ENCODE data around the gene ANKRD11.

DNA sequence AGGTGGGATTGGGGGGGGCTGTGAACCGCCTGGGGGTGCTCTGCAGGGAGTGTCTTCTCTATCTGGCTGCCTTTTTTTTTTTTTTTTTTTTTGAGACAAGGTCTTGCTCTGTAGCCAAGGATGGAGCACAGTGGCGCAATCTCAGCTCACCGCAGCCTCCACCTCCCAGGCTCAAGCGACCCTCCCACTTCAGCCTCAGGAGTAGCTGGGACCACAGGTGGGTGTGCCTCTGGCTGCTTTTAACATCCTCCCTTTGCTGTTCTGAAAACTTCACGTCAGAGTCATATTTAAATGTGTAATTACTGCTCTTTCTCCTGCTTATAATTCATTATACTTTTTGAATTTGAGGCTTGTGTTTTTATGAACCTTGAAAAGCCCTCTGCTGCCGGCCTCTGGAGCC lies 194.4 kb downstream of the ANKRD11 start:
- TF ChIP-seq, protein P1, sequence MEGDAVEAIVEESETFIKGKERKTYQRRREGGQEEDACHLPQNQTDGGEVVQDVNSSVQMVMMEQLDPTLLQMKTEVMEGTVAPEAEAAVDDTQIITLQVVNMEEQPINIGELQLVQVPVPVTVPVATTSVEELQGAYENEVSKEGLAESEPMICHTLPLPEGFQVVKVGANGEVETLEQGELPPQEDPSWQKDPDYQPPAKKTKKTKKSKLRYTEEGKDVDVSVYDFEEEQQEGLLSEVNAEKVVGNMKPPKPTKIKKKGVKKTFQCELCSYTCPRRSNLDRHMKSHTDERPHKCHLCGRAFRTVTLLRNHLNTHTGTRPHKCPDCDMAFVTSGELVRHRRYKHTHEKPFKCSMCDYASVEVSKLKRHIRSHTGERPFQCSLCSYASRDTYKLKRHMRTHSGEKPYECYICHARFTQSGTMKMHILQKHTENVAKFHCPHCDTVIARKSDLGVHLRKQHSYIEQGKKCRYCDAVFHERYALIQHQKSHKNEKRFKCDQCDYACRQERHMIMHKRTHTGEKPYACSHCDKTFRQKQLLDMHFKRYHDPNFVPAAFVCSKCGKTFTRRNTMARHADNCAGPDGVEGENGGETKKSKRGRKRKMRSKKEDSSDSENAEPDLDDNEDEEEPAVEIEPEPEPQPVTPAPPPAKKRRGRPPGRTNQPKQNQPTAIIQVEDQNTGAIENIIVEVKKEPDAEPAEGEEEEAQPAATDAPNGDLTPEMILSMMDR (conservative IDR thresholded peaks at IDR 0.05 in 1 of 2, IDR thresholded peaks at IDR 0.05 in 1 of 2; ENCODE audit: low read depth in 1 of 2, low read length in 2 of 2): no peak
- TF ChIP-seq EZH2 (IDR thresholded peaks at IDR 0.05; ENCODE audit: low read length, missing control alignments): no peak
